ENCODE measurements around the gene TAF11L4.

- TF ChIP-seq CTCF (IDR thresholded peaks at IDR 0.05) = no peak
- TF ChIP-seq POLR2A (IDR thresholded peaks at IDR 0.05) = no peak
These were observed 40.2 kb upstream of the TAF11L4 start for GRCh38 chr5:17481378-17481777.

Data from esophagus squamous epithelium (tissue), 4 donors.